ENCODE data around the gene S100P.

DNA sequence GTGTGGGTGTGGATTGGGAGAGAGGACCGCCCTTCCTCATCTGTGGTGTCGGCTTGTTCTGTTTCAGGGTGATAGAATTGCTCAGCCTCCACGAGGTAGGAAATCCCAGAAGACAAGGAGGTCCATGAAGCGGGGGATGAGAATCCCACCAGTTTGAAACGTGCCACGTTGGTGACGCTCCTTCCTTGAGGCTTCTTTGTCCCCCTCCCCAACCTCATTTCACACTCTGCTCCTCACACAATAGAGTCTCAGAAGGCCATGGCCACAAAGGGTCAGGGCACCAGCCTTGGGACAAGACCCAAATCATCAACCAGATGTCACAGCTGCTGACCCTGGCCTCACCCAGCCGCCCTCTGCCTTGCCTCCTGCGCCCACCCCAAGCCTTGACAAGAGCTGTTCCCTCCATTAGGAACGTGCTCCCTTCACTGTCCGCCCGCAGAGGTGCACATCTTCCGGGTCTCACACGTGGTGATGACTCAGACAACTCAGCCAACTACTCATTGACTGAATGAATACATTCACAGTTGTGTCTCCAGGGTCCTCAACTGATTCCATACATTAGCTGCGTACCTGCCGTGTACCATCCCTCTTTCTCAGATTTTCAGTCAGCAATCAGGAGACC is 40.6 kb downstream of the S100P start:
- TF ChIP-seq, protein P1, sequence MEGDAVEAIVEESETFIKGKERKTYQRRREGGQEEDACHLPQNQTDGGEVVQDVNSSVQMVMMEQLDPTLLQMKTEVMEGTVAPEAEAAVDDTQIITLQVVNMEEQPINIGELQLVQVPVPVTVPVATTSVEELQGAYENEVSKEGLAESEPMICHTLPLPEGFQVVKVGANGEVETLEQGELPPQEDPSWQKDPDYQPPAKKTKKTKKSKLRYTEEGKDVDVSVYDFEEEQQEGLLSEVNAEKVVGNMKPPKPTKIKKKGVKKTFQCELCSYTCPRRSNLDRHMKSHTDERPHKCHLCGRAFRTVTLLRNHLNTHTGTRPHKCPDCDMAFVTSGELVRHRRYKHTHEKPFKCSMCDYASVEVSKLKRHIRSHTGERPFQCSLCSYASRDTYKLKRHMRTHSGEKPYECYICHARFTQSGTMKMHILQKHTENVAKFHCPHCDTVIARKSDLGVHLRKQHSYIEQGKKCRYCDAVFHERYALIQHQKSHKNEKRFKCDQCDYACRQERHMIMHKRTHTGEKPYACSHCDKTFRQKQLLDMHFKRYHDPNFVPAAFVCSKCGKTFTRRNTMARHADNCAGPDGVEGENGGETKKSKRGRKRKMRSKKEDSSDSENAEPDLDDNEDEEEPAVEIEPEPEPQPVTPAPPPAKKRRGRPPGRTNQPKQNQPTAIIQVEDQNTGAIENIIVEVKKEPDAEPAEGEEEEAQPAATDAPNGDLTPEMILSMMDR (conservative IDR thresholded peaks at IDR 0.05; ENCODE audit: low read length): no peak
- no peak for TF ChIP-seq EZH2phosphoT487 (IDR thresholded peaks at IDR 0.05; ENCODE audit: borderline replicate concordance)

Data from Loucy (cell line).